Omental fat pad (tissue), 4 donors: ENCODE measurements around the gene PCNX3. TPM values are rescaled to one million over a fixed set of nuclear protein-coding genes. Genes with fewer than 3 reads are reported as not detected.
"Not testable (repeated sequence)": the region's sequence is repeated elsewhere in the genome, so short reads cannot be mapped to it uniquely, and the experiment has no call there.

ENCODE experiments used
- ATAC-seq: fragments of 150-250 bp; one replicate; pipeline ENCODE4 v1.9.1; 2016; ENCODE audit warnings: mild to moderate bottlenecking, moderate library complexity; ENCODE audit not compliant: low FRiP score
- DNase-seq: peaks from one replicate; pipeline ENCODE4 v3.0.0-alpha.2; 2019; ENCODE audit warnings: low spot score
- small RNA-seq: library from RNA; depleted of rRNA; stranded (forward); fragments of <200 nt; gene quantifications from one replicate; pipeline ENCODE3, GENCODE V24; 2016
- total RNA-seq, 4 donors: library from RNA; depleted of rRNA; stranded (reverse); fragments of >200 nt; gene quantifications; one replicate each; pipeline ENCODE4 v1.1.0, GENCODE V29; 2016
- TF ChIP-seq, protein P1 (sequence below), 3 donors: fragments of 450-650 bp; IDR thresholded peaks; one replicate each; pipeline ENCODE4 v1.5.1; 2016 to 2017; ENCODE audit warnings: antibody characterized with exemption in 3 of 3, mild to moderate bottlenecking in 3 of 3, moderate library complexity in 2 of 3

The PCNX3 gene
- total RNA-seq, 4 donors from 2014 or later = 15.8 to 25.1 (median 20.7) TPM

DNA sequence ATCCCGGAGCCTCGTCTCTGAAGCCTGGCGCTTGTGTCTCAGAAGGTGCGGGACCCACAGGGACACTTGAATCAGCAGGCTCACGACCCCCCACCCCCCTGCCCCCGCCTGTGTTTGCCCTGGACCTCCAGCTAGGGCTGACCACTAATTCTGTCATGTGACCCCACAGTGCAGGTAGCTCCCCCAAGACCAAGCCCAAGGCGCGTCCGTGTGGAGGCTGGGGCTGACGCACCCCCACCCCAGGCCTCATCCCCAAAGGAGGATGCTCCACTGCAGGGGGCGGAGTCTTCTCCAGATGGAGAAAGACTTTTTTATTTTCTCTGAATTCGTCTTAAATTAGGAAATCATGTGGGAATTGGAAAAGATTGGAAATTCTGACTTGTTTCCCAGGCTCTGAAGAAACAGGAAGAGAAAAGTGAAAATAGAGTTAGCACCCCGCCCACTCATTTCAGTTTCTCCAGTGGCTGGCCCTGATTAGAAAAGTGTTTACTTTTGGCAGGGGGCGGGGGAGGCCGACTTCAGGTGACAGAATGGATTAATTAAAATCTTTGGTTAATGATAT lies 48.1 kb downstream of the PCNX3 start:
- TF ChIP-seq, protein P1, sequence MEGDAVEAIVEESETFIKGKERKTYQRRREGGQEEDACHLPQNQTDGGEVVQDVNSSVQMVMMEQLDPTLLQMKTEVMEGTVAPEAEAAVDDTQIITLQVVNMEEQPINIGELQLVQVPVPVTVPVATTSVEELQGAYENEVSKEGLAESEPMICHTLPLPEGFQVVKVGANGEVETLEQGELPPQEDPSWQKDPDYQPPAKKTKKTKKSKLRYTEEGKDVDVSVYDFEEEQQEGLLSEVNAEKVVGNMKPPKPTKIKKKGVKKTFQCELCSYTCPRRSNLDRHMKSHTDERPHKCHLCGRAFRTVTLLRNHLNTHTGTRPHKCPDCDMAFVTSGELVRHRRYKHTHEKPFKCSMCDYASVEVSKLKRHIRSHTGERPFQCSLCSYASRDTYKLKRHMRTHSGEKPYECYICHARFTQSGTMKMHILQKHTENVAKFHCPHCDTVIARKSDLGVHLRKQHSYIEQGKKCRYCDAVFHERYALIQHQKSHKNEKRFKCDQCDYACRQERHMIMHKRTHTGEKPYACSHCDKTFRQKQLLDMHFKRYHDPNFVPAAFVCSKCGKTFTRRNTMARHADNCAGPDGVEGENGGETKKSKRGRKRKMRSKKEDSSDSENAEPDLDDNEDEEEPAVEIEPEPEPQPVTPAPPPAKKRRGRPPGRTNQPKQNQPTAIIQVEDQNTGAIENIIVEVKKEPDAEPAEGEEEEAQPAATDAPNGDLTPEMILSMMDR (IDR thresholded peaks at IDR 0.05) = no peak
- DNase-seq (no peak), ATAC-seq (peak; percentile 76)

DNA sequence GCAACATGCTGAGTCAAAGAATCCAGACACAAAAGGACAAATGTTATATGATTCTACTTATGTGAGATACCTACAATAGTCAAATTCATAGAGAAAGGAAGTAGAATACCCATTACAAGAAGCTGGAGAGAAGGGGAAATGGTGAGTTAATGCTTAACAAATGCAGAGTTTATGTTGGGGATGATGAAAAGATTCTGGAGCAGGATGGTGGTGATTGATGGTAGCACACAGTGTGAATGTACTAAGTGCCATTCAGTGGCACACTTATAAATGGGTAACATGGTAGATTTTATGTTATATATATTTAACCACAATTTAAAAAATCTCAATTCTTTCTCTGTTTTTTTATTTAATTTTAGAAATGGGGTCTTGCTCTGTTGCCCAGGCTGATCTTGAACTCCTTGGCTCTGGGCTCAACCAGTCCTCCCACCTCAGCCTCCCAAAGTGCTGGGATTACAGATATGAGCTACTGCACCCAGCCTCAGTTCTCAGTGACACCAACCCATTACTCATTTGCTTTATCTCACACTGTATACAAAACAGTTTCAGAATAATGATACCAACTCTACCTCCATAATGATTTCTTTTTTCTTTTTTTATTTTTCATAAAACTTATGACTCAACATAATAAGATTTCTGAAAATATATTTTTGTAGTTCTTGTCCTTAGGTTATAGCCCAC lies 56.7 kb downstream of the PCNX3 start:
- no peak for DNase-seq
- no peak for ATAC-seq
- TF ChIP-seq, protein P1 (IDR thresholded peaks at IDR 0.05) = no peak

DNA sequence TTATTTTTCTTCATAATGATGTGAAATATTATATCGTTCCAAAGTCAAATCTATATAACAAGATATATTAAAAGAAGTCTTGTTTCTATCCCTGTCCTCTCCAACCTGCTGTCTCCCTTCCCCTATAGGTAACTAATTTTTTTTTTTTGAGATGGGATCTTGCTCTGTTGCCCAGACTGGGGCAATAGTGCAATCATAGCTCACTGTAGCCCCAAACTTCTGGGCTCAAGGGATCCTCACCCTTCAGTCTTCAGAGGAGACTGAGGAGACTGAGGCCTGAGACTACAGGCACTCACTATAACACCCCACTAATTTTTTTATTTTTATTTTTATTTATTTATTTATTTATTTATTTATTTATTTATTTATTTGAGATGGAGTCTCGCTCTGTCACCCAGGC lies 57.4 kb downstream of the PCNX3 start:
- TF ChIP-seq, protein P1 (IDR thresholded peaks at IDR 0.05) = no peak
- DNase-seq (no peak), ATAC-seq (no peak)

DNA sequence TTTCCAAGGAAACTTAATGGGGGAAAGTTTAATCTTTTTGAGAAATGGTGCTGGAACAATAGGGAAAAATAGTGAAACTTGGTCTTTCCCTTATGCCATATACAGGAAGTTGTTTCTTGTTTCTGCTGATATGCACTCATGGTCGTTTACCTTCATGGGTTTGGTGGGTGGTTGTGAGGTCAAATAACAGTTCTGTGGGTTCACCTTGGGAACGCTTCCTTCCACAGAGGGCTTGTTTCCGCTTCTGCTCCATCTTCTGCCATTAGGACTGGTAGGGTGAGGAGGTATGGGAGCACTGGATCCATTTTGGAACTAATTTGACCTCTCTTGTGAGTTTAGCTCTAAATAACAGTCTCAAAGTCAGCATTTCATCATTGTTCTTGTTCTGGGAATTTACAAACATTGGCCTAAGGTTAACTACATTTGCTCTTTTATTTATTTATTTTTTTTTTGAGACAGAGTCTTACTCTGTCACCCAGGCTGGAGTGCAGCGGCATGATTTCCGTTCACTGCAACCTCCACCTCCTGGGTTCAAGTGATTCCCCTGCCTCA lies 64.7 kb downstream of the PCNX3 start:
- ATAC-seq = no peak
- DNase-seq = no peak
- TF ChIP-seq, protein P1 (IDR thresholded peaks at IDR 0.05) = no peak

DNA sequence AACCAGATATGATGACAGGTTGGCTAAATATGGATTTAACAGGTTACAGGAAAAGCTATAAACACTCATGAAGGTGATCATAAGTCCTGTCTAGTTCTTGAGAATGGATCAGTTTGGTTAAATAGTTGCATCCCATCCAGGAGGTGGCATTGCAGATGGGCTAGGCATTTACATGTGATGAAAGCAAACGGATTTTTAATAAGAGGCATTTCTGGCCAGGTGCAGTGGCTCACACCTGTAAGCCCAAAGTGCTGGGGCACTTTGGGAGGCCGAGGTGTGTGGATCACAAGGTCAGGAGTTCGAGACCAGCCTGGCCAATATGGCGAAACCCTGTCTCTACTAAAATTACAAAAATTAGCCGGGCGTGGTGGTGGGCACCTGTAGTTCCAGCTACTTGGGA lies 67.9 kb downstream of the PCNX3 start:
- not testable (repeated sequence) for DNase-seq, ATAC-seq

DNA sequence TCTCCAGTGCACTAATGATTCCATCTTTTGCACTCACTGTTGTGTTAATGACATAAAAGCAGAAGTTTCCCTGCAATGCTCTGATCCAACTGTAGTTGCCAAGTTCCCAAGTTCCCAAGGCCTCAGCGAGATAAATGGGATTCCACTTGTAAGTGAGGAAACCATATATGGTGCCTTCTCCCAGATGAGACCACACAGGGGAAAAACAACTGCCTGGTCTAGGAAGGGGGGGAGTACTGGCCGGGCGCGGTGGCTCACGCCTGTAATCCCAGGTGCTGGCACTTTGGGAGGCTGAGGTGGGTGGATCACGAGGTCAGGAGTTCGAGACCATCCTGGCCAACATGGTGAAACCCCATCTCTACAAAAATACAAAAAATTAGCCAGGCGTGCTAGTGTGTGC lies 70.4 kb downstream of the PCNX3 start:
- ATAC-seq (no peak), DNase-seq (no peak)
- TF ChIP-seq, protein P1 (IDR thresholded peaks at IDR 0.05) = no peak

Small RNAs within 50 kb of the gene (small RNA-seq; reads per million reads assigned to genes)
- not detected for gene MIR4489
- gene MIR4690 = not detected

Other genes starting within 250 kb of the PCNX3 start
- gene SLC25A45, start 233.1 kb upstream of the PCNX3 start, total RNA-seq = 1 to 10 TPM; 4.1 to 9.2 (median 6.0) TPM
- 10 to 100 TPM; 29.2 to 77.9 (median 58.9) TPM for gene FRMD8, start 229.1 kb upstream of the PCNX3 start, total RNA-seq
- 1,000 to 10,000 TPM in 1 of 4 donors, 100 to 1,000 TPM in 3; 447 to 1,169 (median 678) TPM for gene NEAT1, start 193.0 kb upstream of the PCNX3 start, total RNA-seq
- over 10,000 TPM; 11,614 to 21,764 (median 16,063) TPM for gene MALAT1, start 116.7 kb upstream of the PCNX3 start, total RNA-seq
- 100 to 1,000 TPM in 1 of 4 donors, 10 to 100 TPM in 3; 75.4 to 105 (median 88.8) TPM for gene SCYL1, start 90.7 kb upstream of the PCNX3 start, total RNA-seq
- 10 to 100 TPM; 67.3 to 84.8 (median 76.5) TPM for gene LTBP3, start 57.4 kb upstream of the PCNX3 start, total RNA-seq
- 10 to 100 TPM; 41.1 to 56.1 (median 50.1) TPM for gene ZNRD2, start 45.3 kb upstream of the PCNX3 start, total RNA-seq
- gene FAM89B, start 43.2 kb upstream of the PCNX3 start, total RNA-seq = 10 to 100 TPM; 29.1 to 37.4 (median 33.1) TPM
- 100 to 1,000 TPM in 1 of 4 donors, 10 to 100 TPM in 3; 21.2 to 125 (median 65.6) TPM for gene EHBP1L1, start 39.7 kb upstream of the PCNX3 start, total RNA-seq
- gene KCNK7, start 20.0 kb upstream of the PCNX3 start, total RNA-seq = 1 to 10 TPM in 3 of 4 donors, not detected in 1; 1.1 to 1.7 (median 1.5) TPM
- 10 to 100 TPM; 29.6 to 69.5 (median 44.8) TPM for gene MAP3K11, start 1.6 kb upstream of the PCNX3 start, total RNA-seq
- 10 to 100 TPM; 19.3 to 60.5 (median 33.3) TPM for gene SIPA1, start 22.3 kb downstream of the PCNX3 start, total RNA-seq
- gene RELA, start 47.1 kb downstream of the PCNX3 start, total RNA-seq = 10 to 100 TPM; 37.8 to 72.7 (median 46.8) TPM
- 10 to 100 TPM; 39.8 to 48.2 (median 44.7) TPM for gene KAT5, start 96.5 kb downstream of the PCNX3 start, total RNA-seq
- gene RNASEH2C, start 105.0 kb downstream of the PCNX3 start, total RNA-seq = 100 to 1,000 TPM in 3 of 4 donors, 10 to 100 TPM in 1; 89.7 to 192 (median 125) TPM
- 10 to 100 TPM; 15.4 to 32.8 (median 30.9) TPM for gene AP5B1, start 165.2 kb downstream of the PCNX3 start, total RNA-seq
- gene OVOL1, start 171.3 kb downstream of the PCNX3 start, total RNA-seq = not detected
- gene SNX32, start 218.2 kb downstream of the PCNX3 start, total RNA-seq = 1 to 10 TPM in 2 of 4 donors, under 1 TPM in 2; 0.79 to 1.6 (median 1.1) TPM
- gene CFL1, start 242.4 kb downstream of the PCNX3 start, total RNA-seq = 100 to 1,000 TPM; 485 to 798 (median 586) TPM
- 10 to 100 TPM; 25.9 to 60.8 (median 28.8) TPM for gene MUS81, start 244.7 kb downstream of the PCNX3 start, total RNA-seq